Gastrocnemius medialis (tissue), 4 donors: Measurements from ENCODE around the gene CIAPIN1. TPM values are rescaled to one million over a fixed set of nuclear protein-coding genes. Genes with fewer than 3 reads are reported as not detected.

ENCODE experiments used
- ATAC-seq, 2 donors: fragments of 150-250 bp; one replicate each; pipeline ENCODE4 v1.9.1; 2016
- DNase-seq, 2 donors: peaks; one replicate each; pipeline ENCODE4 v3.0.0-alpha.2; 2019
- H3K27ac ChIP-seq, 4 donors: fragments of 200-600 bp; sonication (generic); 1 replicate in 1 of 4; 2 replicates in 3 of 4; pipeline ENCODE4 v1.5.1; 2016 to 2018; ENCODE audit warnings: mild to moderate bottlenecking in 2 of 4, moderate library complexity in 1 of 4
- H3K27me3 ChIP-seq, 3 donors: fragments of 200-600 bp; sonication (generic) in 2 of 3; 1 replicate in 1 of 3; 2 replicates in 2 of 3; pipeline versions ENCODE4 v1.5.1 to v1.6.0; 2016 to 2019; ENCODE audit warnings: mild to moderate bottlenecking in 1 of 3, moderate library complexity in 1 of 3
- H3K36me3 ChIP-seq, 2 donors: fragments of 200-600 bp; sonication (generic) in 1 of 2; one replicate each; pipeline ENCODE4 v1.5.1; 2017 to 2018
- H3K4me1 ChIP-seq, 2 donors: fragments of 200-600 bp; sonication (generic) in 1 of 2; one replicate each; pipeline ENCODE4 v1.5.1; 2016 to 2017; ENCODE audit warnings: mild to moderate bottlenecking in 2 of 2
- H3K4me3 ChIP-seq, 4 donors: fragments of 200-600 bp; sonication (generic) in 3 of 4; 1 replicate in 1 of 4; 2 replicates in 3 of 4; pipeline ENCODE4 v1.5.1; 2016 to 2019; ENCODE audit warnings: mild to moderate bottlenecking in 2 of 4
- H3K9me3 ChIP-seq, 3 donors: fragments of 200-600 bp; sonication (generic) in 2 of 3; 1 replicate in 1 of 3; 2 replicates in 2 of 3; pipeline ENCODE4 v1.5.1; 2016 to 2019
- CTCF ChIP-seq, 5 experiments: fragments of 450-650 bp in 3 of 5; fragments of 200-600 bp in 2 of 5; sonication (generic) in 2 of 5; IDR thresholded peaks in 4 of 5; conservative IDR thresholded peaks in 1 of 5; 1 replicate in 4 of 5; 2 replicates in 1 of 5; pipeline ENCODE4 v1.5.1; 2016 to 2019; ENCODE audit warnings: antibody characterized with exemption in 5 of 5, mild to moderate bottlenecking in 3 of 5, moderate library complexity in 3 of 5
- POLR2A ChIP-seq, 2 donors: fragments of 450-650 bp; IDR thresholded peaks; one replicate each; pipeline ENCODE4 v1.6.1; 2017; ENCODE audit warnings: antibody characterized with exemption in 2 of 2, mild to moderate bottlenecking in 2 of 2, moderate library complexity in 2 of 2
- in situ Hi-C, 4 donors: fragments of 200-750 bp; cut with MboI; loops; one replicate each; pipeline versions ENCODE4 v1.15.0 to v1.8.0; 2017; ENCODE audit warnings: low sequenced_read_pairs in 4 of 4
- intact Hi-C: fragments of 100-400 bp; cut with DNase I; formaldehyde crosslinking; loops from one replicate; pipeline ENCODE4 v1.15.1; 2023; ENCODE audit warnings: low total_unique reads
- total RNA-seq, 4 donors: library from RNA; depleted of rRNA; stranded (reverse); fragments of >200 nt; gene quantifications; one replicate each; pipeline versions ENCODE4 v1.1.0 to v1.2.3, GENCODE V29; 2016

Gene CIAPIN1
- total RNA-seq, 4 donors from 2014 or later = 31.0 to 38.8 (median 37.9) TPM

DNA sequence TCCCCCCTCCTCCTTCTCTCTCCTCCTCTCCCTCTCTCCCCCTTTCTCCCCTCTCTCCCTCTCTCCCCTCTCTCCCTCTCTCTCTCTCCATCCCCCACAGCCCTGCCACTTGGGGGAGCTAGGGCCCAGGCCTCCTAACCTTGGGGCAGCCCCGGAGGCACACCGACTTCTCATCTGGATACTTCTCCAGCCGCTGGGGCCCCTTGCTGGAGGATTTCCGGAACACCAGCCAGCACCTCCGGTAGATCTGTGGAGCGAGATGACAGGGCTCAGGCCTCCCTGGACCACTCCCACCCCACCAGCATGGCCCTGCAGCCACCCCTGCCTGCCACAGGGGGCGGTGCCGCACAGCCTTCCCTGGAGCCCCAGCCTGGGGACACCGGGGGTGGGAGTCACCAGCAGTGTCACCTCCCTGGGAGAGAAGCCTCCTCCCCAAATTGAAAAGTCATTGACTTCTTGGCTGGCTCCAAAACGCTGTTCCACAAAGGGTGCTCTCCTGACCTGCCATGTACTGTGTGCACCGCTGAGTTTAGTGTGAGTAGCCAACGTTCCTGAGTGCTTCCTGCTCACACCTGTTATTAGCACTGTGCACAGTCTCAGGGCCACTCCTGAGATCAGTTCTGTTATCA lies 28.6 kb upstream of the CIAPIN1 start:
- Histone ChIP-seq H3K27ac (no peak overlapping the region), H3K4me1 (peaks cover 5 to 9% of the 10 kb centered on the region in 2 donors), H3K9me3 (no peaks in the 10 kb centered on the region), H3K36me3 (peaks cover 0 to 17% of the 10 kb centered on the region in 2 donors), H3K27me3 (peaks cover 0 to 4% (median 0%) of the 10 kb centered on the region in 3 donors), H3K4me3 (no peak overlapping the region)
- ATAC-seq (no peak), DNase-seq (no peak)
- intact Hi-C loops (no loop called here), in situ Hi-C loops (no loop called here)
- TF ChIP-seq CTCF (IDR thresholded peaks at IDR 0.05 in 4 of 5, conservative IDR thresholded peaks at IDR 0.05 in 1 of 5) (peak in 4 of 5 experiments; percentile 11 to 57 (median 33)), POLR2A (IDR thresholded peaks at IDR 0.05) (no peak)

DNA sequence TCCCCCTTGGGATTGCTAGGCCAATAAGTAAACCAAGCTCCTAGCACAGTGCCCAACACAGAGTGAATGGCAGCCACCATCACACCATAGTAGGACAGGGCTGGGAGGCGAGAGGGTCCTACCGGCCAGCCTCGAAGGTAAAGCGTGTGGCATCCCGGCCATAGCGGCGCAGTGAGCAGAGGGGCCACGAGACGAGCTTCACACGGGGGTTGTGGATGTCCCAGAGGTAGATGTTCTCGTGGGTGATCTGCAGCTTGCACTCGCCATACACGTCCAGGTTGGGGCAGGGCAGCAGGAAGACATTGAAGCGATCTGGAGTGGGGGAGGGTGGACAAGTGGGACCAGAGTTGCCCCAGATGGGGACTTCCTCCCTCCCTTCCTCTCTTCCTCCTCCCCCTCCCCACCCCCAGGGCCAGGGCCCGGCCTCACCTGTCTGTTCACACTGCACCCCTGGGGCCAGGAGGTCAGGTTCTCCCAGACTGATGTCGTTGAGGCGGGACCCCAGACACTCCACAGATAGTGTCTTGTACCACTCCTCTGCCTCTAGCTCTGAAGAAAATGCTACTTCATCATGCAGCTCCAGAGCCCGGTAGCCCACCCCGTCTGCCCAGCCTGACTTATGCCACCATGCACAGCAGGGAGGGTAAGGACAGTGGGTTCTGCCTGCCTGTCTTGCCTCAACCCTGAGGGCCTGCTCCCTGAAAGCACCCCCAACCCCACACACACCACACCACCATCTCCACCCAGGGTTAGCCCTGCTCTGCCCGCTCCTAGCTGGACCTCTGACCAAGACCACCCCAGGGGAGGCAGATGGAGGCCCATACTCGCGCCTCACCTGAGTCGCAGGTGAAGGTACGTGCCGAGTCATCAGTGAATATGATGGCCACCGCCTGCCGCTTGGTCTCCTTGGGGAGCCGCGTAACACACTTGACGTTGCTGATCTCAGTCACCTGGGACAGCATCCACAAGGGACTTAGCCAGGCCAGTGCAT lies 27.8 kb upstream of the CIAPIN1 start:
- in situ Hi-C loops = no loop called here
- TF ChIP-seq POLR2A (IDR thresholded peaks at IDR 0.05) (no peak), CTCF (IDR thresholded peaks at IDR 0.05 in 4 of 5, conservative IDR thresholded peaks at IDR 0.05 in 1 of 5) (no peak)
- H3K4me1 ChIP-seq = peaks cover 12% of the 10 kb centered on the region in 2 donors
- ATAC-seq (no peak), DNase-seq (no peak)
- H3K36me3 ChIP-seq = peaks cover 0 to 25% of the 10 kb centered on the region in 2 donors
- H3K9me3 ChIP-seq = no peaks in the 10 kb centered on the region
- no peak overlapping the region for H3K4me3 ChIP-seq
- intact Hi-C loops = no loop called here
- H3K27ac ChIP-seq = no peak overlapping the region
- H3K27me3 ChIP-seq = no peaks in the 10 kb centered on the region

GRCh38 chr16:57473906-57474305 lies 26.7 kb upstream of the CIAPIN1 start:
- DNase-seq (no peak), ATAC-seq (no peak)
- intact Hi-C loops (no loop called here), in situ Hi-C loops (no loop called here)
- Histone ChIP-seq H3K4me1 (peaks cover 6 to 12% of the 10 kb centered on the region in 2 donors), H3K36me3 (peaks cover 0 to 36% of the 10 kb centered on the region in 2 donors), H3K9me3 (no peaks in the 10 kb centered on the region), H3K4me3 (no peak overlapping the region), H3K27ac (no peak overlapping the region), H3K27me3 (no peaks in the 10 kb centered on the region)
- TF ChIP-seq CTCF (IDR thresholded peaks at IDR 0.05 in 4 of 5, conservative IDR thresholded peaks at IDR 0.05 in 1 of 5) (no peak), POLR2A (IDR thresholded peaks at IDR 0.05) (no peak)

DNA sequence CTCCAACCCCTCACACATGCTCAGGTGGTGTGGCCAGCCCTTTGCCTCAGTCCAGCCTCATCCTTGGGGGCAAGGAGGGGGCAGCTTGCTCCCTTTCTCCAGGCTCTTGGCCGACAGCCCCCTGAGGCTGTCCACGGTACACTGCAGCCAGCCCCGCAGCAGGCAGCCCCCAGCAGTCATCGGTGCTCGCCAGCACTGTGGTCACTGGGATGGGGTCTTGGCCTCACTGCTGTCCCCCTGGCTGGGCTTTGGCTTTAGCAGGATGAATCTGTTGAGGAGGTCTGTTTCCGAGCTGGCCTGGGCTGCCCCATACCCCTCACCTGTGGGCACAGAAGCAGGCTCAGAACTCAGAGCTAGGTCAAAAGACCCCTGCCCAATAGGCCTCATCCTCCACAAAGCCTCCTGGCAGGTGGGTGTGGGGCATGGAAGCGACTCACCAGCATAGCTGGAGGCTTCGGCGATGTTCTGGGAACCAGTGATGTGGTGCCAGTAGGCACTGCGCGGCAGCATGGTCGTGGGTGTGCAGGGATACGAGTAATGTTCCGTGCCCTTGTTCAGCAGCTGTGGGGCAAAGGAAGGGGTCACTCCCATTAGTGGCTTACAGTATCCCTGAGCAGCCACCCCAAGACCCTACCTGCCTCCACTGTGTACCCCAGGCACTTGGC lies 26.1 kb upstream of the CIAPIN1 start:
- TF ChIP-seq POLR2A (IDR thresholded peaks at IDR 0.05) (no peak), CTCF (IDR thresholded peaks at IDR 0.05 in 4 of 5, conservative IDR thresholded peaks at IDR 0.05 in 1 of 5) (no peak)
- no peak for ATAC-seq
- no peak for DNase-seq
- Histone ChIP-seq H3K4me3 (no peak overlapping the region), H3K36me3 (peaks cover 0 to 42% of the 10 kb centered on the region in 2 donors), H3K4me1 (peaks cover 6 to 12% of the 10 kb centered on the region in 2 donors), H3K27me3 (no peaks in the 10 kb centered on the region), H3K9me3 (no peaks in the 10 kb centered on the region), H3K27ac (no peak overlapping the region)
- in situ Hi-C loops (no loop called here), intact Hi-C loops (no loop called here)
